HG02852 (cell line): ENCODE data around the gene GPR162.
"Not testable (repeated sequence)": the region's sequence is repeated elsewhere in the genome, so short reads cannot be mapped to it uniquely, and the experiment has no call there.

Source experiments
- ATAC-seq: cut with Tn5 transposase; IDR thresholded peaks from one replicate; pipeline ENCODE4 v1.9.1; 2021; ENCODE audit warnings: mild to moderate bottlenecking, moderate library complexity; ENCODE audit not compliant: unreplicated experiment

GPR162 gene

GRCh38 chr12:6871052-6871957 is 49.7 kb downstream of the GPR162 start:
- no peak for ATAC-seq

- ATAC-seq, result no peak
These were observed 50.7 kb downstream of the GPR162 start for GRCh38 chr12:6872073-6873048.

GRCh38 chr12:6873094-6874014 is 51.7 kb downstream of the GPR162 start, which contains the start of gene SPSB2:
TSS of gene SPSB2 (minus strand) at chr12:6873303. CDS start at chr12:6872901, 402 bp downstream.
- peak; percentile 79 for ATAC-seq

- not testable (repeated sequence) for ATAC-seq
These were observed 52.4 kb downstream of the GPR162 start for GRCh38 chr12:6874015-6874368.
